Activated B cell treated with CpG ODN at 0.5 μM for 24 hours (primary cell): ENCODE results near the gene PECR. TPM values are rescaled to one million over a fixed set of nuclear protein-coding genes. Genes with fewer than 3 reads are reported as not detected.

Experiments
- ATAC-seq: fragments of 200-7000 bp; cut with Tn5 transposase; one replicate; pipeline ENCODE4 v1.10.0; 2021; ENCODE audit warnings: low read depth, mild to moderate bottlenecking, moderate library complexity
- CTCF ChIA-PET: fragments of 350-600 bp; sonication (Branson Sonifier 250); formaldehyde crosslinking; loops from one replicate; lab custom pipeline; 2021; ENCODE audit warnings: antibody characterized with exemption; lab: Charles Lee
- POLR2A ChIA-PET: fragments of 350-600 bp; sonication (Branson Sonifier 250); formaldehyde crosslinking; loops from one replicate; lab custom pipeline; 2021; ENCODE audit warnings: antibody characterized with exemption; lab: Charles Lee
- DNase-seq: peaks from one replicate; pipeline ENCODE4 v3.0.0; 2022
- H3K27ac Mint-ChIP-seq: one replicate; pipeline ENCODE4 v1.8.0; 2020; ENCODE audit warnings: mixed read lengths
- H3K27me3 Mint-ChIP-seq: one replicate; pipeline ENCODE4 v1.8.0; 2021; ENCODE audit warnings: mixed read lengths
- H3K36me3 Mint-ChIP-seq: one replicate; pipeline ENCODE4 v1.8.0; 2021; ENCODE audit warnings: low read depth, mixed read lengths
- H3K4me1 Mint-ChIP-seq: one replicate; pipeline ENCODE4 v1.8.0; 2021; ENCODE audit warnings: mixed read lengths
- H3K4me3 Mint-ChIP-seq: one replicate; pipeline ENCODE4 v1.8.0; 2020; ENCODE audit warnings: mild to moderate bottlenecking, mixed read lengths
- H3K9me3 Mint-ChIP-seq: one replicate; pipeline ENCODE4 v1.8.0; 2020; ENCODE audit warnings: mixed read lengths
- CTCF ChIP-seq: fragments of 200-600 bp; IDR thresholded peaks from one replicate; pipeline ENCODE4 v1.8.0; 2022; ENCODE audit warnings: antibody characterized with exemption, mild to moderate bottlenecking
- intact Hi-C: fragments of 100-400 bp; cut with micrococcal nuclease; formaldehyde crosslinking; loops from one replicate; pipeline ENCODE4 v1.15.1; 2024
- total RNA-seq: library from RNA; stranded (reverse); gene quantifications from 2 replicates; pipeline ENCODE4 v1.2.3, GENCODE V29; 2022

The PECR gene
- total RNA-seq, 1 donor from 2014 or later, result 10.0 TPM

GRCh38 chr2:216119146-216119545, 37.5 kb upstream of the PECR start:
- H3K4me1 Mint-ChIP-seq, result peaks cover 36% of the 10 kb centered on the region
- ATAC-seq (no peak), DNase-seq (no peak)
- TF ChIP-seq CTCF, result no peak
- intact Hi-C loops, result no loop called here
- H3K27ac Mint-ChIP-seq, result no peak overlapping the region
- ChIA-PET CTCF (no interaction called here), POLR2A (no interaction called here)
- no peaks in the 10 kb centered on the region for H3K27me3 Mint-ChIP-seq
- no peaks in the 10 kb centered on the region for H3K9me3 Mint-ChIP-seq
- no peak overlapping the region for H3K4me3 Mint-ChIP-seq
- H3K36me3 Mint-ChIP-seq, result peaks cover 92% of the 10 kb centered on the region

- H3K27me3 Mint-ChIP-seq, result no peaks in the 10 kb centered on the region
- ChIA-PET CTCF (no interaction called here), POLR2A (interaction anchor here (0.6 to 0.7 kb wide), 2 partner anchors 69 to 73 kb away, joined by 3 to 4 read pairs; no protein-coding TSS in a partner anchor)
- H3K27ac Mint-ChIP-seq, result no peak overlapping the region
- H3K4me3 Mint-ChIP-seq, result no peak overlapping the region
- DNase-seq (no peak), ATAC-seq (no peak)
- no peaks in the 10 kb centered on the region for H3K9me3 Mint-ChIP-seq
- no peak for TF ChIP-seq CTCF
- H3K4me1 Mint-ChIP-seq, result peaks cover 43% of the 10 kb centered on the region
- H3K36me3 Mint-ChIP-seq, result peaks cover 94% of the 10 kb centered on the region
- intact Hi-C loops, result no loop called here
These were observed 36.9 kb upstream of the PECR start for GRCh38 chr2:216118474-216118873.

- Mint-ChIP-seq H3K4me3 (no peak overlapping the region), H3K36me3 (peaks cover 95% of the 10 kb centered on the region), H3K4me1 (peaks cover 50% of the 10 kb centered on the region), H3K9me3 (no peaks in the 10 kb centered on the region), H3K27me3 (no peaks in the 10 kb centered on the region), H3K27ac (no peak overlapping the region)
- intact Hi-C loops, result no loop called here
- ChIA-PET CTCF (no interaction called here), POLR2A (interaction anchor here (0.6 to 0.7 kb wide), 3 partner anchors 37 to 72 kb away, joined by 3 to 4 read pairs (median 3); no protein-coding TSS in a partner anchor)
- TF ChIP-seq CTCF, result no peak
- ATAC-seq (no peak), DNase-seq (no peak)
These were observed 36.1 kb upstream of the PECR start for GRCh38 chr2:216117561-216118340.

- no peak for TF ChIP-seq CTCF
These were observed 34.8 kb upstream of the PECR start for GRCh38 chr2:216116418-216116817.

More at GRCh38 chr2:216116418-216116817, 34.8 kb upstream of the PECR start:
- Mint-ChIP-seq H3K4me3 (no peak overlapping the region), H3K4me1 (peaks cover 63% of the 10 kb centered on the region), H3K9me3 (no peaks in the 10 kb centered on the region), H3K27ac (no peak overlapping the region), H3K27me3 (no peaks in the 10 kb centered on the region), H3K36me3 (peaks cover 95% of the 10 kb centered on the region)
- ATAC-seq (no peak), DNase-seq (no peak)
- ChIA-PET CTCF (no interaction called here), POLR2A (interaction anchor here (0.7 kb wide), 1 partner anchor 34 kb away, joined by 3 read pairs; no protein-coding TSS in a partner anchor)
- intact Hi-C loops, result no loop called here
